ENCODE measurements around the gene LCN6. TPM values are rescaled to one million over a fixed set of nuclear protein-coding genes. Genes with fewer than 3 reads are reported as not detected.
"Not testable (repeated sequence)": the region's sequence is repeated elsewhere in the genome, so short reads cannot be mapped to it uniquely, and the experiment has no call there.

Gene LCN6
- total RNA-seq, 2 donors from 2014 or later, result 18.2 to 51.8 TPM

- not testable (repeated sequence) for DNase-seq
These were observed 37.4 kb upstream of the LCN6 start for GRCh38 chr9:136785565-136786355.

DNA sequence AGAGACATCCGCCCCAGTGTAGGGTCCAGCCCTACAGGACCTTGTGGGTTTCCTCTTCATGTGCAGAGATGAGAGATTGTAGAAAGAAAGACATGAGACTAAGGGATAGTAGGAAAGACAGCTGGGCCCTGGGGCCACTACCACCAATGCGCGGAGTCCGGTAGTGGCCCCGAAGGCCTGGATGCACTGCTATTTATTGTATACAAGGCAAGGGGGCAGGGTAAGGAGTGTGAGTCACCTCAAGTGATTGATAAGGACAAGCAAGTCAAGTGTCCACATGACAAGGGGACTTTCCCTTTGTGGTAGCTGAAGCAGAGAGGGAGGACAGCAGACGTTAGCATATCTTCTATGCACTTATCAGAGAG is 36.7 kb upstream of the LCN6 start:
- DNase-seq (no peak), ATAC-seq (no peak)
- intact Hi-C loops (cut with DNase I), result loop anchor here in 1 of 2 donors (5.0 to 10.0 kb wide), 2 partner anchors 252 to 280 kb away; no protein-coding TSS in a partner anchor

More at GRCh38 chr9:136785565-136786355, 37.4 kb upstream of the LCN6 start:
- ATAC-seq, result not testable (repeated sequence)
- intact Hi-C loops (cut with DNase I), result loop anchor here (2.0 to 10.0 kb wide), 3 partner anchors 249 to 279 kb away; no protein-coding TSS in a partner anchor

GRCh38 chr9:136784249-136784996 is 36.1 kb upstream of the LCN6 start:
- intact Hi-C loops (cut with DNase I), result loop anchor here in 1 of 2 donors (10.0 kb wide), 1 partner anchor 280 kb away; no protein-coding TSS in a partner anchor
- ATAC-seq, result no peak

GRCh38 chr9:136782452-136782851 is 34.1 kb upstream of the LCN6 start:
- no peak for ATAC-seq
- intact Hi-C loops (cut with DNase I), result loop anchor here in 1 of 2 donors (10.0 kb wide), 1 partner anchor 282 kb away; no protein-coding TSS in a partner anchor

More at GRCh38 chr9:136784249-136784996, 36.1 kb upstream of the LCN6 start:
- no peak for DNase-seq

DNA sequence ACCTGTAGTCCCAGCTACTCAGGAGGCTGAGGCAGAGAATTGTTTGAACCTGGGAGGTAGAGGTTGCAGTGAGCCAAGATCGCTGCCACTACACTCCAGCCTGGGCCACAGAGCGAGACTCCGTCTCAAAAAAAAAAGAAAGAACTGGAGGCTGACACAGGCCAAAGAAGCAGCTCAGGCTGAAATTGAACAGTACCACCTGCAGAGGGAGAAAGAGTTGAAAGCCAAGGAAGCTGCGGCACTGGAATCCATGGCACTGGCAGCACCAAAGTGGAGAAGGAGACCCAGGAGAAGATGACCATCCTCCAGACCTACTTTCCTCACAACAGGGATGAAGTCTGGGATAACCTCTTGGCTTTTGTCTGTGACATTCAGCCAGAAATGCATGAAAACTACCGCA is 31.5 kb upstream of the LCN6 start:
- DNase-seq (no peak), ATAC-seq (no peak)
- intact Hi-C loops (cut with DNase I), result loop anchor here in 1 of 2 donors (10.0 kb wide), 1 partner anchor 285 kb away; no protein-coding TSS in a partner anchor

More at GRCh38 chr9:136782452-136782851, 34.1 kb upstream of the LCN6 start:
- no peak for DNase-seq

- DNase-seq (no peak), ATAC-seq (no peak)
- intact Hi-C loops (cut with DNase I), result no loop called here
These were observed 29.0 kb upstream of the LCN6 start for GRCh38 chr9:136777359-136777758.

DNA sequence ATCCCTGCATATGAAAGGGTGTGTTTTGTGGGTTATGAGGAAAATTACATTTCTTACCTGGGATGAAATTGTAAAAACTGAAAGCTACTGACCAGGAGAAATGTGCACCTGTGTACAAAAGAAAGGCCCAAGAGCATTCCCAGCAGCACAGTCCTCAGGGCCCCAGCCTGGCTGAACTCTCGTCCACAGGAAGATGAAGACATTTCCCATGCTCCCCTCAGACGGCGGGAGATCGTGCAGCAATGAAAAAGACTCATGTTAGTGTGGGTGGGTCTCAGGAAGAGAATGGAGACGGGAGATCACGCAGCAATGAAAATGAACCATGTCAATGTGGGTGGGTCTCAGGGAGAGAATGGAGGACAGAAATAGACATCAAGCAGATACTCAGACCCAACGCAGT is 28.6 kb upstream of the LCN6 start:
- DNase-seq, result no peak
- intact Hi-C loops (cut with DNase I), result no loop called here
- ATAC-seq, result no peak

DNA sequence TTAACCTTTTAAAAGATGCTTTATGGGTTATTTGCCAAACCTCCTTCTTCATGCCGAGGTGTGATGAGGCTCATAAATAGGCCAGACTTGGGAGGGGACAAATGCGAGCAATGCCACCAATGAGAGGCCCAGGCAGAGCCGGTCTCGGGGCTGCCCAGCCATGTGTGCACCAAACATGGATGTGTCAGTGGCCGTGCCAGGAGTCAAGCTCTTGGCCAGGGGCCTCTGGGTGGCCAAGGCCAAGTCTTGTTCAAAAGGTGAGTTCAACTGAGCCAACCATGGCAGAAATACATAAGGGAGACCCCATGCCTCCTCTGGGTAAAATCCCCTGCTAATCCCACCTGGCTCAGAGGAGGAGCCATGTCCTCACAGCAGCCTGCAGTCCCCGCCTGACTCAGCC is 26.9 kb upstream of the LCN6 start:
- DNase-seq (no peak), ATAC-seq (no peak)
- intact Hi-C loops (cut with DNase I), result no loop called here

- ATAC-seq (no peak), DNase-seq (no peak)
- intact Hi-C loops (cut with DNase I), result no loop called here
These were observed 26.2 kb upstream of the LCN6 start for GRCh38 chr9:136774416-136775045.

DNA sequence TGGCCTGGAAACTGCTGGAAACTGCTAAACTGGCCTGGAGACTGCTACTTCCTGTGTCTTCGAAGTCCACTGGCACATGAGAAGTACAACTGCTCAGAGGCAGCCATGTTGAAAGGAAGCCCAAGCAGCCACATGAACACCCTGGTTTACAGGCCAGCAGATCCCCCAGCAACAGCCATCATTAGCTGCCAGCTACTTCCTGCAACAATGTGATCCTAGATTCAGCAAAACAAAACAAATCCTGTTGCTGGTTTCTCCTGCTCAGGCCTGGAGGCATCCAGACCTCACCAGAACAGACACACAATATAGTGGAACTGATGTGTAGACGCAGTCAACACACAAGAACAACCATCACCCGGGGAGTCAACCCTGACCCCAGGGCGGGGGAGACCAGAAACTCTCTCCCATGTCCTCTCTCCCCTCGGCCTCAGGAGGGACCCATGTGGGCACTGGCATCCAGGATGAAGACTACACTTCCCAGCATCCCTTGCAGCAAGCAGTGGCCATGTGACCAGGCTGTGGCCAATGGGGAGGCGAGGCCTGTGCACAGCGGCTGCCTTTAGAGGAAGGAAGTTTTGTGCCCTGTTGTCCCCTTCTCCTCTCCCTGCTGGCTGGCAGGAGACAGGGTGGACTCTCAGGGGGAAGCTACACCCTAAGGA is 25.2 kb upstream of the LCN6 start:
- intact Hi-C loops (cut with DNase I), result no loop called here
- DNase-seq (no peak), ATAC-seq (peak in 1 of 2 donors; percentile 70)

- intact Hi-C loops (cut with DNase I), result no loop called here
- DNase-seq, result no peak
These were observed 23.6 kb upstream of the LCN6 start for GRCh38 chr9:136771907-136772415.

DNA sequence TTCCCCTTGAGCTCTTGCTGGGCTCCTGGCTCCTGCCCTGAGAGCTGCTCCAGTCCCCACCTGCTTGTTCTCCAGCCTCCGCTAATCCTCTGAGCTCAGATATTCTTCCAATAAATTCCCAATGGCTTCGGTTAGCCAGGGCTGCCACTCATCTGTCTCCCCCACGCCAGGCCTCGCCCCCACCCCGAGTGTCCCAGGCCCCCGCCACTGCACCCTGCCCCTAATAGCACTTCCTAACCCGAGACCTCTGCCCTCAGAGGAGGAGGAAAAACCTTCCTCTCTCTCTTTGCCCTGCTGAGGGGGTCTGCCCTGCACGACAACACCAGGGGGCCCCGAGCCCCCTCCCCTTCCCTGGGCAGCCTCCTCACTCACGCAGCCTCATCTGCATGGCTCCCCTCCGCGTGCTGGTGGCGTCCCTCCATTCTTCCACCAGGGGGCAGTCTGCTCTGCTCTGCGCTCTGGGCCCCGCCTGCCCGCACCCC is 21.4 kb upstream of the LCN6 start:
- peak; percentile 26 to 68 for ATAC-seq
- intact Hi-C loops (cut with DNase I), result no loop called here

More at GRCh38 chr9:136771907-136772415, 23.6 kb upstream of the LCN6 start:
- no peak for ATAC-seq

DNA sequence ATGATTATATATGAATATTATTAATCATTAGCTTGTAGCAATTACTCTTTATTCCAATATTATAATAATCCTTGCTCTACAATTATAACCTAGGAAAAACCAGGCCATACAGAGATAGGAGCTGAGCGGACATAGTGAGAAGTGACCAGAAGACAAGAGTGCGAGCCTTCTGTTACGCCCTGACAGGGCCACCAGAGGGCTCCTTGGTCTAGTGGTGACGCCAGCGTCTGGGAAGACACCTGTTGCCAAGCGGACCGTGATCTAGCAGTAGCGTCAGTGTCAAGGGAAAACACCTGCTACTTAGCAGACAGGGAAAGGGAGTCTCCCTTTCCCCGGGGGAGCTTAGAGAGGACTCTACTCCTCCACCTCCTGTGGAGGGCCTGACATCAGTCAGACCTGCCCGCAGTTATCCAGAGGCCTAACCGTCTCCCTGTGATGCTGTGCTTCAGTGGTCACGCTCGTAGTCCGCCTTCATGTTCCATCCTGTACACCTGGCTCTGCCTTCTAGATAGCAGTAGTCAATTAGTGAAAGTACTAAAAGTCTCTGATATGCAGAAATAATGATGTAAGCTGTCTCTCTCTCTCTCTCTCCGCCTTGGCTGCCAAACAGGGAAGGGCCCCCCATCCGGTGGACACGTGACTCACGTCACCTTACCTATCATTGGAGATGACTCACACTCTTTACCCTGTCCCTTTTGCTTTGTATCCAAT is 18.2 kb upstream of the LCN6 start:
- intact Hi-C loops (cut with DNase I); ATAC-seq: not testable (repeated sequence)
- peak; percentile 69 for DNase-seq

More for the DNA sequence above, 21.4 kb upstream of the LCN6 start:
- DNase-seq, result no peak

DNA sequence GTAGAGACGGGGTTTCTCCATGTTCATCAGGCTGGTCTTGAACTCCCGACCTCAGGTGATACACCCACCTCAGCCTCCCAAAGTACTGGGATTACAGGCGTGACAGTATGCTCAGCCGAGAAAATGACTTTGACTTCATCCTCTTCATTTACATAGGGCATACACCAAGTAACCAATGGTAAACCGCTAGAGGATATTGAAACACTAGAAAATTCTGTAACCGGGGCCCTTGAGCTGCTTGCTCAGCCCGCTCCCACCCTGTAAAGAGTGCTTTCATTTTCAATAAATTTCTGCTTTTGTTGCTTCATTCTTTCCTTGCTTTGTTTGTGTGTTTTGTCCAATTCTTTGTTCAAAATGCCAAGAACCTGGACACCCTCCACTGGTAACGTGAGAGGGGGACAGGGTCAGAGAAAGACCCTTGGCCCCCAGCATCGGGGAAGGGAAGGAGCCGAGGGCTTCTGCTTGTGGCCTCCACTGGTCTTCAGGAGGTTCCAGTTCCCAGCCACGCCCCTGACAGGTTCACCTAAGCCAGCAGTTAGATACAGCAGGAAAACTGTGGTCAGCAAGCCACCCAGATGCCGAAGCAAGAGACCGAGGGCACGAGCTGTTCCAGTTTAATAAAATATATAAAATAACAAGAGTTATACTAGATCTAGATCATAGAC is 17.6 kb upstream of the LCN6 start:
- DNase-seq; intact Hi-C loops (cut with DNase I); ATAC-seq: not testable (repeated sequence)

DNA sequence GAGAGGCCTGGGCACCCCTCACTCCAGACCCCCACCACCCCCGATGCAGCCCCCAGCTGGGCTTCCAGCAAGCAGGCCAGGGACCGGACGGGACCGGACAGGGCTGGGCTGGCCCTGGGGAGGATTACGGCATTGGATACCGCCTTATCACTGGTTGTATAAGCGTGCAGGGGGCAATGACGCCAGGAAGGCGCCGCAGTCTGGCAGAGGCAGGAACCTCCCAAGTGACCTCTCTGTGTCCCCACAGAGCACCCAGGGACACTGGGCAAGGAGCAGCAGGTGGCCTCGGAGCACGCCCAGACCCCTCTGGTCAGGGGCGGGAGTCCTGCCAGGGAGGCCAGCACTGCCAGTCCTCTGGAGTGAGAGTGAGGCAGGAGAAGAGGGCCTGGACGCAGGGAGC is 16.7 kb upstream of the LCN6 start:
- DNase-seq (peak; percentile 69), ATAC-seq (peak in 1 of 2 donors; percentile 53)
- intact Hi-C loops (cut with DNase I), result no loop called here

GRCh38 chr9:136764301-136764891 is 16.1 kb upstream of the LCN6 start, which contains the start of gene LCN15:
Gene LCN15, minus strand, starts transcription at chr9:136764518. Its CDS starts 30 bp downstream, at chr9:136764488.
- ATAC-seq (no peak), DNase-seq (no peak)
- intact Hi-C loops (cut with DNase I), result no loop called here

DNA sequence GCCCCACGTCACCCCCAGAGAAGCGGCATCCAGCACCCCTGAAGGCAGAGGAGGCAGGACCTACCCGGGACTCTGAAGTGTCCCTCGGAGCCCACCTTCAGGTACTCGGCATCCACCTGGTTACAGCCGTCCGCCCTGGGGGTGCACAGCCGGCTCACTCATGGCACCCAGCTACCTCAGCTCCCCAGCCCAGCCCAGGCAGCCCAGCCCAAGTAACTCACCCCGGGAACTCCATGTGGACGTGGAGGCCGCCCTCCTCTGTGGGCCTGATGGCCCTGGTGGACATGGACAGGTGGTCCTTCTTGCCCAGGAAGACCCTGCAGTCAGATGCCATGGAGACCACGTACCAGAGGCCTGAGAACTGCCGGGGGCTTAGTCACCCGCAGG is 15.3 kb upstream of the LCN6 start:
- intact Hi-C loops (cut with DNase I), result no loop called here
- ATAC-seq, result no peak

More for the DNA sequence above, 15.3 kb upstream of the LCN6 start:
- DNase-seq, result no peak

All from left cardiac atrium (tissue), 4 donors.